ENCODE measurements around the gene TRAPPC14.
A peak's percentile ranks its signal among the peaks of the same experiment; 100 is the strongest.
"Not testable (repeated sequence)": the region's sequence is repeated elsewhere in the genome, so short reads cannot be mapped to it uniquely, and the experiment has no call there.

Gene TRAPPC14

GRCh38 chr7:100158229-100159098 lies at the start of gene TRAPPC14:
TSS of gene TRAPPC14 (minus strand) at chr7:100158723. CDS start at chr7:100158499, 224 bp downstream.
- DNase-seq (ENCODE audit: low spot score) = peak; percentile 92

- no peak for DNase-seq (ENCODE audit: low spot score)
Observed at GRCh38 chr7:100204454-100204853, 45.9 kb upstream of the TRAPPC14 start.

DNA sequence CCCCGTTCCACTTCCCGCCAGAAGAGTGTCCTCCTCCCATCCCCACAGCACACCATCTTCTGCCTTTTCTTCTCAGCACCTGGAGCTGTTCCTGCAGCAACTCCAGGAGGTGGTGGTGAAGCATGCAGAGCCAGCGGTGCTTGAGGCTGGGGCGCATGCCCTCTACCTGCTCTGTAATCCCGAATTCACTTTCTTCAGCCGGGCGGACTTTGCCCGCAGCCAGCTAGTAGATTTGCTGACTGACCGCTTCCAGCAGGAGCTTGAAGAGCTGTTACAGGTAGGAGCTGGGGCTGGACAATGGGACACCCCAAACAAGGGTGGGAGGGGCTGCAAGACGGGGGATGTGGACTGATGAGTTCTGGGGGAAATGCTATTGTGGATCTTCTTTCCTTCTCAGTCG lies 42.2 kb upstream of the TRAPPC14 start:
- no peak for DNase-seq (ENCODE audit: low spot score)

- DNase-seq (ENCODE audit: low spot score) = no peak
Observed at GRCh38 chr7:100198266-100198665, 39.7 kb upstream of the TRAPPC14 start.

DNA sequence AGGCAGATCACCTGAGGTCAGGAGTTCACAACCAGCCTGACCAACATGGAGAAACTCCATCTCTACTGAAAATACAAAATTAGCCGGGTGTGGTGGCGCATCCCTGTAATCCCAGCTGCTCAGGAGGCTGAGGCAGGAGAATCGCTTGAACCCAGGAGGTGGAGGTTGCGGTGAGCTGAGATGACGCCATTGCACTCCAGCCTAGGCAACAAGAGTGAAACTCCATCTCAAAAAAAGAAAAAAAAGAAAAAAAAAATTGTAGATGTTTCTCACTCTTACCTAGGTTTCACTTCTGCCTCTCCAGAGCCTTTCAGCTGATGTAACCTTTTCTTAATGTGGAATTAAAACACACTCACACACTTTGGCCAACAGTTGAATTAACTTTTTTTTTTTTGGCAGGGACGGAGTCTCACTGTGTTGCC lies 37.4 kb upstream of the TRAPPC14 start:
- not testable (repeated sequence) for DNase-seq (ENCODE audit: low spot score)

DNA sequence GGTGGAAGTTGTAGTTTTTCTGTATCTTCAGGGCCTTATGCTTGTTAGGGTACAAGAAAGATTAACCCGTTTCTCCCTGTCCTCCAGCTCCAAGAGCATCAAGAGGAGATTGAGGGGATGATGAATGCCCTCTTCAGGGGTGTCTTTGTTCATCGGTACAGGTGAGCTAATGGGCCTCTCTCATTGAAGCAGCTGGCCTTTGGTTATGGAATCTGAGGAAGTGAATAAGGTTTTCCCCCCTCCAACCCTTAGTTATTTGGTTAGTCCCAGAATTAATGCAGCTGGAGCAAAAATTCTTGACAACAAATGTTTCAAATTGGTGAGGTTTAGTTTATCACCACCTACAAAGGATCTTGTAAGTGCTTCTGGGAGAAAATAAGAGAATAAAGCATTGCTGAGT lies 36.7 kb upstream of the TRAPPC14 start:
- no peak for DNase-seq (ENCODE audit: low spot score)

- DNase-seq (ENCODE audit: low spot score) = no peak
Observed at GRCh38 chr7:100192969-100193368, 34.4 kb upstream of the TRAPPC14 start.

GRCh38 chr7:100192281-100192862 lies 33.8 kb upstream of the TRAPPC14 start:
- not testable (repeated sequence) for DNase-seq (ENCODE audit: low spot score)

DNA sequence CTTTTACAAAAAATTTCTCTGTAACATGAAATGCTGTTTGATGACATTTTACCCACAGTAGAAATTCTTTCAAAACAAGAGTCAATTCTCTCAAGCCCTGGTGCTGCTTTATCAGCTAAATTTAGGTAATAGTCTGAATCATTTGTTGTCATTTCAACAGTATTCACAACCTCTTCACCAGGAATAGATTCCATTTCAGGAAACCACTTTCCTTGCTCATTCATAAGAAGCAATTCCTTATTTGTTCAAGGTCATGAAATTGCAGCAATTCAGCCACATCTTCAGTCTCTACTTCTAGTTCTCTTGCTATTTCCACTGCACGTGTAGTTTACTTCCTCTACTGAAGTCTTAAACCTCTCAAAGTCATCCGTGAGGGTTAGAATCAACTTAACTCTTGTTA lies 33.3 kb upstream of the TRAPPC14 start:
- no peak for DNase-seq (ENCODE audit: low spot score)

DNA sequence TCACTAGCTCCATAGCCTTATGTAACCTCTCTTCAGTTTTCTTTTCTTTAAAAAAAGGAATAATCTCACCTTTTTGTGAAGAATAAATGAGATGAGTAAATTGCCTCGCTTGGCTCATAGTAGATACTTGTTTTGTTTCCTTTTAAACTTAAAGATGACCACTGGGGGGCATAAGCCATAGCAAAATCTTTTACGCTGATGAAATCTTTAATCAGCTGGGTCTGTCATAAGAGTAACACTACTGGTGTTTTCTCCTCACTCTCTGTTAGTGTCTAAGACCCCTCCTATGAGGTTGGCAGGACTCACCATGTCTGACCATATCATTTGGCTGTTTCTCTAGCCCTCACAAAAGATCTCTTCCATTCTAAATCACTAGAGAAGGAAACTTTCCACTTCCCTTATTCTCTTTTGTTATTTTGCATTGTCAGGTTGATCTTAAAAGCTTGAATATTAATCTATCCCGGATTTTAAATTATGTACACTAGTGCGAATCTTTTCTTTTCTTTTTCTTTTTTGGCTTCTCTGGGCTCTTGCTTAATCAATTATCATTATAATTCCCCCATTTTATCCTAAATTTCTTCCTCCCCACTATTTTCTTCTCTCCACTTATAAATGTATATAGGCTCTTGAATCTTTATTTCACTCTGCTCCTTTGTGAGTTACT lies 31.7 kb upstream of the TRAPPC14 start:
- peak; percentile 76 for DNase-seq (ENCODE audit: low spot score)

DNA sequence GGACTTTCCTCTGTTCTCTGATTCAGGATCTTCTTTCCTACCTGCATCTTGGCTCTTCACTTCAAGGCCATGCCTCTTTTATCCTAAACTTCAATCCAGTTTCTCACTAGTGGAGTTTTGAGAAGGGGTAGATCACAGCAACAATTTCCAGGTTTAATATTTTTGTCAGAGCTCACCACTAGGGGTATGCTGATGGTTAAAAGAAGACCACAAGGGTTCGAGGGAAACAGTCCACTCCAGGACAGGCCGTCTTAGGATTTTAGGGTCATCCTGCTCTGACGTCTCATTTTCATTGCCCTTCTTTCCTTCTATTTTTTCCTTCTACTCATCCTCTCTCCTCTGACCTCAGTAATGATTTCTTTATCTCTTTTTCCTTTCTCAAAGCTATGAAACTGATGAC lies 30.5 kb upstream of the TRAPPC14 start:
- no peak for DNase-seq (ENCODE audit: low spot score)

DNA sequence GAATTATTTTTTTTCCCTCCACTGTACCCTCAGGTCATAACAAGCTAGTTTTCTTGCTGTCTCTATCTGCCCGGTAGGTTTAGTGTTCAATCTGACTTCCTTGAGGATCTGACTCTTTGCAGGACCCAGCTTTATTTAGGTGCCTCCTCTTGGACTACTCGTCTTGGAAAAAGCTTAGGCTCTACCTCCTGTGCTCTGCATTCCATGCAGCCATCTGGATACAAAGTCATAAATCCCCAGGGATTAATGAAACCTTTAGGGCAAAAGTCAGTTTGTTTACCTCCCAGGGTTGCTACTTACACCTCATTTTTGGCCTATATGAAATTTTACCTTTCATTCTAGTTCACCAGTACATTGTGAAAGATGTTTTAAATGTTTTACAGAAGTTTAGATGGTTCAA lies 27.2 kb upstream of the TRAPPC14 start:
- no peak for DNase-seq (ENCODE audit: low spot score)

- DNase-seq (ENCODE audit: low spot score) = not testable (repeated sequence)
Observed at GRCh38 chr7:100183090-100183489, 24.6 kb upstream of the TRAPPC14 start.

GRCh38 chr7:100182616-100183015 lies 24.1 kb upstream of the TRAPPC14 start:
- not testable (repeated sequence) for DNase-seq (ENCODE audit: low spot score)

DNA sequence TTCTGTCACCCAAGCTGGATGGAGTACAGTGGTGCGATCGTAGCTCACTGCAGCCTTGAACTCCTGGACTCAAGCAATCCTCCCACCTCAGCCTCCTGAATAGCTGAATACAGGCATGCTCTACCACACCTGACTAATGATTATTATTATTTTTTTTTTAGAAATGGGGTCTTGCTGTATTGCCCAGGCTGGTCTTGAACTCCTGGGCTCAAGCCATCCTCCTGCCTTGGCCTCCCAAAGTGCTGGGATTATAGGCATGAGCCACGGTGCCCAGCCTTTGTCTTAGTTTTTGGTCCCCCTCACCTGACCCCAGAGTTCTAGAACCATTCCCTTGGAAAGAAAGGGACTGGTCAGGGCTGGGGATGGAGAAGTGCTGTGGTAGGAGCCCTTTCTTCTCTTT lies 21.6 kb upstream of the TRAPPC14 start:
- not testable (repeated sequence) for DNase-seq (ENCODE audit: low spot score)

GRCh38 chr7:100177045-100178001 lies 18.8 kb upstream of the TRAPPC14 start, which contains the start of the genes GPC2 and STAG3:
TSS of gene GPC2 (minus strand) at chr7:100177381. CDS start at chr7:100177199, 182 bp downstream.
TSS of gene STAG3 (plus strand) at chr7:100177918. CDS start at chr7:100180557, 2,639 bp downstream.
- peak; percentile 99 for DNase-seq (ENCODE audit: low spot score)

GRCh38 chr7:100176096-100177044 lies 17.8 kb upstream of the TRAPPC14 start:
- DNase-seq (ENCODE audit: low spot score) = no peak

GRCh38 chr7:100175296-100175935 lies 16.9 kb upstream of the TRAPPC14 start:
- DNase-seq (ENCODE audit: low spot score) = no peak

GRCh38 chr7:100174582-100174981 lies 16.1 kb upstream of the TRAPPC14 start:
- DNase-seq (ENCODE audit: low spot score) = no peak
